ENCODE measurements around the gene RNPS1. TPM values are rescaled to one million over a fixed set of nuclear protein-coding genes. Genes with fewer than 3 reads are reported as not detected.

RNPS1 gene
- total RNA-seq, 1 donor from 2014 or later, result 130 TPM

DNA sequence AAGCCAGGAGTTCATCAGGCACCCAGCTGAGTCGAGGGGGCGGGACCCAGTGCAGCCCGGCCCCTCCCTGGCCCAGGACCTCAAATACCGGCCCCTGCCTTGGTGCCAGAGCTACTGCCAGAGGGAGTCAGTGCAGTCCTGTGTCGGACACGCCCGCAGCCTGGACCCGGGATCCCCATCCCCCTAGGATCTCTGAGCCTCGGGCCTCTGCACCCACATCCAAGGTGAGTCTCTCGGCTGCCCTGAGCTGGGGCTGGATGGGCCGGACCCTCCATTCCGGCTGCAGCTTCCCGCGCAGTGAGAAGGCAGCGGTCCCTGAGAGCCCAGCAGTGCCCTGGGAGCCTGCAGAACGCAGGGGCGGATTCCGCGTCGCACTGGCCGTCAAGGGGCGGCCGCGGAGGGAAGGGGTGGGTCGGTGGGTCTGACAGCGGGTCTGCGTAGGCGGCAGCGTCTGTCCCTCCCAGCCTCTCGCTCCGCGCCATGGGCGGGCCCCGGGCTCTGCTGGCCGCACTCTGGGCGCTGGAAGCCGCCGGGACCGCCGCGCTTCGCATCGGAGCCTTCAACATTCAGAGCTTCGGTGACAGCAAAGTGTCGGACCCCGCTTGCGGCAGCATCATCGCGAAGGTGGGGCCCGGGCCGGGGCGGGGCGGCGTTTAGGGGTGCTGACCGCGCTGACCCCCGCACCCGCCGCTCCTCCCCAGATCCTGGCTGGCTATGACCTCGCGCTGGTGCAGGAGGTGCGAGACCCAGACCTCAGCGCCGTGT is 31.4 kb downstream of the RNPS1 start, which contains the start of gene DNASE1L2:
Gene DNASE1L2, plus strand, starts transcription at position 108 of the 765 bp plus-strand sequence. Its CDS starts 373 bp downstream, at position 481.
- peak within 1 kb of the TSS; percentile 3 to 22 for H3K4me3 ChIP-seq

DNA sequence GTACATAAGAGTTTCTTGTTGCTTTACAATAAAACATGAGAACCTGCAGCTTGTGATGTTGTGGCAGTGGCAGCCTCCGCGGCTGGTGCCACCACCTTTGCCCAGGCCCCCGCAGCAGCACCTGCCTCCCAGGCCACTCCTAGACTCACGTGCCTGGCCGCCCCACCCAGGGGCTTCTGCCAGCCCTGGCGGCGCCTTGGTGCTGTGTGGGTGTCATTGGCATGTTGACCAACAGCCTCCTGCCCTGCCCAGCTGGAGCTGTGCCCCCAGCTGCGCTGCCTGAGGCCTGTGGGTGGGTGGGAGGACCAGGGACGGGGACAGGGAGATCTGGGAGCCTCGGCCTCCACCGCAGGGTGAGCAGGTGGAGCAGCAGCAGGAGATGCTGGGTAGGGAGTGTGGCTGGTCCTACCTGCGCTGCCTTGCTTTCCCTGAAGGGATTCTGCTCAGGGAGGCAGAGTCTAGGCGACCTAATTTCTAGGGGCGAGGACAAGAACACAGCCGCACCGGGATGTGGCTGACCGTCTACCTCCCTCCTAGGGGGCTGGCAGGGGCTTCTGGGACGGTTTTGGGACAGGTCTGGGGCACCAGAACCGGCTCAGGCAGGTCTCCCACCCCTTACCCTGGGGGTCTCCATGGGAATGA is 32.1 kb downstream of the RNPS1 start:
- peaks cover 33% of the 10 kb centered on the region for H3K4me1 ChIP-seq
- H3K4me3 ChIP-seq, result no peak overlapping the region
- peaks cover 0 to 47% of the 10 kb centered on the region in 2 donors for H3K36me3 ChIP-seq
- TF ChIP-seq, protein P1, sequence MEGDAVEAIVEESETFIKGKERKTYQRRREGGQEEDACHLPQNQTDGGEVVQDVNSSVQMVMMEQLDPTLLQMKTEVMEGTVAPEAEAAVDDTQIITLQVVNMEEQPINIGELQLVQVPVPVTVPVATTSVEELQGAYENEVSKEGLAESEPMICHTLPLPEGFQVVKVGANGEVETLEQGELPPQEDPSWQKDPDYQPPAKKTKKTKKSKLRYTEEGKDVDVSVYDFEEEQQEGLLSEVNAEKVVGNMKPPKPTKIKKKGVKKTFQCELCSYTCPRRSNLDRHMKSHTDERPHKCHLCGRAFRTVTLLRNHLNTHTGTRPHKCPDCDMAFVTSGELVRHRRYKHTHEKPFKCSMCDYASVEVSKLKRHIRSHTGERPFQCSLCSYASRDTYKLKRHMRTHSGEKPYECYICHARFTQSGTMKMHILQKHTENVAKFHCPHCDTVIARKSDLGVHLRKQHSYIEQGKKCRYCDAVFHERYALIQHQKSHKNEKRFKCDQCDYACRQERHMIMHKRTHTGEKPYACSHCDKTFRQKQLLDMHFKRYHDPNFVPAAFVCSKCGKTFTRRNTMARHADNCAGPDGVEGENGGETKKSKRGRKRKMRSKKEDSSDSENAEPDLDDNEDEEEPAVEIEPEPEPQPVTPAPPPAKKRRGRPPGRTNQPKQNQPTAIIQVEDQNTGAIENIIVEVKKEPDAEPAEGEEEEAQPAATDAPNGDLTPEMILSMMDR (IDR thresholded peaks at IDR 0.05), result no peak
- no peak for TF ChIP-seq POLR2A (IDR thresholded peaks at IDR 0.05)
- TF ChIP-seq POLR2AphosphoS5 (IDR thresholded peaks at IDR 0.05; ENCODE audit: insufficient read depth in 1 of 2, low read depth in 1 of 2), result no peak
- H3K27ac ChIP-seq, result no peak overlapping the region
- intact Hi-C loops (cut with DNase I), result no loop called here
- H3K27me3 ChIP-seq, result peaks cover 9% of the 10 kb centered on the region
- H3K9me3 ChIP-seq, result no peaks in the 10 kb centered on the region
- DNase-seq (ENCODE audit: extremely low spot score in 2 of 2), result no peak

More for the DNA sequence above, 31.4 kb downstream of the RNPS1 start, which contains the start of gene DNASE1L2:
- H3K27ac ChIP-seq, result no peak within 1 kb of the TSS
- peaks cover 26% of the 10 kb centered on the region for H3K4me1 ChIP-seq
- TF ChIP-seq, protein P1 (IDR thresholded peaks at IDR 0.05), result no peak
- TF ChIP-seq POLR2AphosphoS5 (IDR thresholded peaks at IDR 0.05; ENCODE audit: insufficient read depth in 1 of 2, low read depth in 1 of 2), result no peak
- no peak for TF ChIP-seq POLR2A (IDR thresholded peaks at IDR 0.05)
- intact Hi-C loops (cut with DNase I), result no loop called here
- peaks cover 9% of the 10 kb centered on the region for H3K27me3 ChIP-seq
- H3K36me3 ChIP-seq, result peaks cover 0 to 42% of the 10 kb centered on the region in 2 donors
- H3K9me3 ChIP-seq, result no peaks in the 10 kb centered on the region
- no peak for DNase-seq (ENCODE audit: extremely low spot score in 2 of 2)

DNA sequence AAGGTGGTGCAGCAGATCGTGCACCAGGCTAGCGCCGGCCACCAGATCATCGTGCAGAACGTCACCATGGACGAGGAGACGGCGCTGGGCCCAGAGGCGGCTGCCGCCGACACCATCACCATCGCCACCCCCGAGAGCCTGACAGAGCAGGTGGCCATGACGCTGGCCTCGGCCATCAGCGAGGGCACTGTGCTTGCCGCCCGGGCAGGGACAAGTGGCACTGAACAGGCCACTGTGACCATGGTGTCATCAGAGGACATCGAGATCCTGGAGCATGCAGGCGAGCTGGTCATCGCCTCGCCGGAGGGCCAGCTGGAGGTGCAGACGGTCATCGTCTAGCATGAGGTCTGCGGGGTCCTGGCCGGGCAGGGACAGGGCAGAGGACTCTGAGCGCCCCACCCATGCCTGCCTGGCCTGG is 32.7 kb downstream of the RNPS1 start:
- intact Hi-C loops (cut with DNase I), result no loop called here
- no peak for DNase-seq (ENCODE audit: extremely low spot score in 2 of 2)
- TF ChIP-seq POLR2A (IDR thresholded peaks at IDR 0.05), result no peak
- TF ChIP-seq, protein P1 (IDR thresholded peaks at IDR 0.05), result no peak
- no peak for TF ChIP-seq POLR2AphosphoS5 (IDR thresholded peaks at IDR 0.05; ENCODE audit: insufficient read depth in 1 of 2, low read depth in 1 of 2)
- Histone ChIP-seq H3K27me3 (peaks cover 9% of the 10 kb centered on the region), H3K9me3 (no peaks in the 10 kb centered on the region), H3K36me3 (peaks cover 0 to 49% of the 10 kb centered on the region in 2 donors), H3K4me1 (peaks cover 38% of the 10 kb centered on the region), H3K27ac (no peak overlapping the region), H3K4me3 (no peak overlapping the region)

DNA sequence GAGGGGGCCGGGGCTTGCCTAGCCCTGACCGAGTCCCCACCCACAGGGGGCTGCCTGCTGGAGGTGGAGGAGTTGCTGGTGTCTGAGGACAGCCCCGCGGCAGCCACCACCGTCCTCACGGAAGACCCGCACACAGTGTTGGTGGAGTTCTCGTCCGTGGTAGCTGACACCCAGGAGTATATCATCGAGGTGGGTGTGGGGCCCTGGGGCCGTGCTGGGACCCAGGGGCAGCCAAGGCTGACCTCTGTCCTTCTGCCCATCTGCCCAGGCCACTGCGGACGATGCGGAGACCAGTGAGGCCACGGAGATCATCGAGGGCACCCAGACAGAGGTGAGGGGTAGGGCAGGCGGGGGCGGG is 33.1 kb downstream of the RNPS1 start:
- H3K4me3 ChIP-seq, result no peak overlapping the region
- H3K36me3 ChIP-seq, result peaks cover 0 to 53% of the 10 kb centered on the region in 2 donors
- H3K9me3 ChIP-seq, result no peaks in the 10 kb centered on the region
- peaks cover 9% of the 10 kb centered on the region for H3K27me3 ChIP-seq
- H3K4me1 ChIP-seq, result peaks cover 39% of the 10 kb centered on the region
- TF ChIP-seq POLR2AphosphoS5 (IDR thresholded peaks at IDR 0.05; ENCODE audit: insufficient read depth in 1 of 2, low read depth in 1 of 2), result no peak
- TF ChIP-seq, protein P1 (IDR thresholded peaks at IDR 0.05), result no peak
- no peak for TF ChIP-seq POLR2A (IDR thresholded peaks at IDR 0.05)
- intact Hi-C loops (cut with DNase I), result no loop called here
- no peak for DNase-seq (ENCODE audit: extremely low spot score in 2 of 2)
- no peak overlapping the region for H3K27ac ChIP-seq
